Measurements from ENCODE around the gene CATSPER1. TPM values are rescaled to one million over a fixed set of nuclear protein-coding genes. Genes with fewer than 3 reads are reported as not detected.

Gene CATSPER1
- total RNA-seq, 1 donor from 2014 or later, result 3.4 TPM

DNA sequence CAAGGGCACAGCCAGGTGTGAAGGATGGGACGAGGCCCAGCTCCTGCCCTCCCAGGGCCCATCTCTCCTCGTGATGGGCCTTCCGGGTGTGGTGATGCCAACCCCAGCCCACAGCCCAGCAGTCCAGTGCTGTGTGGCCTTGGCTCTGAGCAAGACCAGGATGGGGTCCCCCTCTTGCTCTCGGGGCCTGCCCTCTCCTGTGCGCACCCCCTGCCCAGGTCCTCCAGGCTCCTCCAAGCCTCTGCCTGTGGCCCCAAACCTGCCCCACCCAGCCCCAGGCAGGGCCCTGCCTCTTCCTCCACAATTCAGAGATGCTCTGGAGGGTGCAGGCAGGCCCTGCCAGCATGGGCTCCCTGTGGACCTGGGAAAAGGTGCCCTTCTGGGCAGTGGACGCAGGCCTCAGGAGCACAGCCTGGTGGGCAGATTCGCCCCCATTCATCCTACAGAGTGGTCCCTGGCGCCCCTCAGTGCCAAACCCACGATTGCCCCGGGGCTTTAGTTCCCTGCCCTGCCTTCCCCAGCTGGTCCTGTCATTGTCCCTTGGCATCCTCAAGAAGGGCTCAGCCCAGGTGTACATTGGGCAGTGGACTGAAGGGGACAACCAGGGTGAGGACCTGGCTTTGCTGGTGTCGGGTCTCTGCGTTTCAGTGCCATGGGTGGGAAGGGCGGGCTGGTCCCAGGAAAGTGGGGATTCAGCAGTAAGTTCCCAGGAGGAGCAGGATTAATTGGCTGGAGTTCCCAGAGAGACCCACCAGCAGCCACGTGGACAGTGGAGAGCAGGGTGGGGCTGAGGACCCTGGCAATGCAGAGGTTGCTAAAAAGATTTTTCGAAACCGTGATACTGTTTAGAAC, 44.1 kb downstream of the CATSPER1 start:
- intact Hi-C loops (cut with DNase I), result no loop called here
- H3K27me3 ChIP-seq, result no peaks in the 10 kb centered on the region
- TF ChIP-seq, protein P1, sequence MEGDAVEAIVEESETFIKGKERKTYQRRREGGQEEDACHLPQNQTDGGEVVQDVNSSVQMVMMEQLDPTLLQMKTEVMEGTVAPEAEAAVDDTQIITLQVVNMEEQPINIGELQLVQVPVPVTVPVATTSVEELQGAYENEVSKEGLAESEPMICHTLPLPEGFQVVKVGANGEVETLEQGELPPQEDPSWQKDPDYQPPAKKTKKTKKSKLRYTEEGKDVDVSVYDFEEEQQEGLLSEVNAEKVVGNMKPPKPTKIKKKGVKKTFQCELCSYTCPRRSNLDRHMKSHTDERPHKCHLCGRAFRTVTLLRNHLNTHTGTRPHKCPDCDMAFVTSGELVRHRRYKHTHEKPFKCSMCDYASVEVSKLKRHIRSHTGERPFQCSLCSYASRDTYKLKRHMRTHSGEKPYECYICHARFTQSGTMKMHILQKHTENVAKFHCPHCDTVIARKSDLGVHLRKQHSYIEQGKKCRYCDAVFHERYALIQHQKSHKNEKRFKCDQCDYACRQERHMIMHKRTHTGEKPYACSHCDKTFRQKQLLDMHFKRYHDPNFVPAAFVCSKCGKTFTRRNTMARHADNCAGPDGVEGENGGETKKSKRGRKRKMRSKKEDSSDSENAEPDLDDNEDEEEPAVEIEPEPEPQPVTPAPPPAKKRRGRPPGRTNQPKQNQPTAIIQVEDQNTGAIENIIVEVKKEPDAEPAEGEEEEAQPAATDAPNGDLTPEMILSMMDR (IDR thresholded peaks at IDR 0.05), result no peak

DNA sequence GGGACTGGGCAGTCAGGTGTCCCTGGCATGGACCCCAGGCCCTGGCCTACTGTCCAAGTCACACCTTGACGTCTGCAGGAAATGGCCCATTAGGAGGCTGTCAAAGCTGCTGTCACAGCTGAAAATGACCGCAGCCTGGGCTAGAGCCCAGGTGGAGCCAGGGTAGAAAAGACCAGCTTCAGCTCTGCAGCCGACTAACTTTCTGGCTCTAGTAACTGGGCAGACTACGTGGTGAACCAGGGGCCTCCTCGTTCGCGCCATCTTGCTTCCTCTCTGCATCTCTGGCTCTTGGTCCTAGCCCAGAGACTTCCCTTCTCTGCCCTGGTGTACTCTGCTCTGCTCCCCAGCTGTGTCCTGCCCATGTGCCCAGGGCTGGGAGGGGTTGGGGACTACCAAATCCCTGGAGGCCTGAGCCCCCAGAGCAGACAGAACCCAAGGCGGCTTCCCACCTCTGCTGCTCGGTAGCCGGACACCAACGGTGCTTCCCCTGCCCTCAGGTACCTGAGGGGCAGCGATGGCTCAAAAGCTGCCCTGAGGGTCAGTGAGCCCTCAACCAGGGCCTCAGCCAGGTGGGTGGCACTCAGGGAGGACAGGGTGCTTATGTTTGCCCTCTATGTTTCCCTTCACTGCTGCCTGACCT, 45.1 kb downstream of the CATSPER1 start:
- intact Hi-C loops (cut with DNase I), result no loop called here
- TF ChIP-seq, protein P1 (IDR thresholded peaks at IDR 0.05), result no peak
- DNase-seq (no peak), ATAC-seq (no peak)
- no peak overlapping the region for H3K4me3 ChIP-seq
- no peaks in the 10 kb centered on the region for H3K4me1 ChIP-seq
- no peak overlapping the region for H3K27ac ChIP-seq
- peaks cover 32% of the 10 kb centered on the region for H3K36me3 ChIP-seq
- H3K27me3 ChIP-seq, result no peaks in the 10 kb centered on the region
- no peaks in the 10 kb centered on the region for H3K9me3 ChIP-seq

More for the DNA sequence above, 44.1 kb downstream of the CATSPER1 start:
- Histone ChIP-seq H3K36me3 (peaks cover 22% of the 10 kb centered on the region), H3K4me3 (no peak overlapping the region), H3K4me1 (no peaks in the 10 kb centered on the region), H3K9me3 (no peaks in the 10 kb centered on the region), H3K27ac (no peak overlapping the region)
- DNase-seq, result no peak
- peak; percentile 8 for ATAC-seq

DNA sequence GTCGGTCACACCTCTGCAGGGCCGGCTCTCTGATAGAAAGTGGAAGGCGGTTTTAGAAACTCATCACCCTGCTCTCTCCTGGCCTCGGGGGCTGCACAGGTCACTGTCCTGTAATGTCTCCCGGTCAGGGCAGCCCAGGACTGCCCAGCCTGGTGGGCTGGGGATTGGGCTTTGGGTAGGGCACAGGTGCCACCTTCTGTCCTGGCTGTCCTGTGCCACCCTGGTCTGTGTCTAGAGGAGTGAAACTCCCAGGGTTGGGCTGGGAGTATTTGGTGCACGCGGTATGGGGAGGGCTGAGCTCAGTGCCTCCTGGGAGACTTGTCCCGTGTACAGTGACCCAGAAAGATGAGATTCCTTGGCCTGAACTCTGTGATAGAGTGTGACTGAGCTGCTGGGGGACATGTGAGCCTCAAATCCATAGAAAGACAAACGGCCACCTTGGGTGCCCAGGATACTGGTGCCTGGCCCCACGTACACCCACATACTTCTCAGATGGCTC, 47.0 kb downstream of the CATSPER1 start:
- no peak overlapping the region for H3K4me3 ChIP-seq
- no peak for DNase-seq
- H3K27ac ChIP-seq, result no peak overlapping the region
- H3K27me3 ChIP-seq, result no peaks in the 10 kb centered on the region
- TF ChIP-seq, protein P1 (IDR thresholded peaks at IDR 0.05), result no peak
- no peaks in the 10 kb centered on the region for H3K9me3 ChIP-seq
- intact Hi-C loops (cut with DNase I), result loop anchor here (10.0 kb wide), 1 partner anchor 55 kb away; no protein-coding TSS in a partner anchor
- peaks cover 40% of the 10 kb centered on the region for H3K36me3 ChIP-seq
- ATAC-seq, result no peak
- H3K4me1 ChIP-seq, result no peaks in the 10 kb centered on the region

DNA sequence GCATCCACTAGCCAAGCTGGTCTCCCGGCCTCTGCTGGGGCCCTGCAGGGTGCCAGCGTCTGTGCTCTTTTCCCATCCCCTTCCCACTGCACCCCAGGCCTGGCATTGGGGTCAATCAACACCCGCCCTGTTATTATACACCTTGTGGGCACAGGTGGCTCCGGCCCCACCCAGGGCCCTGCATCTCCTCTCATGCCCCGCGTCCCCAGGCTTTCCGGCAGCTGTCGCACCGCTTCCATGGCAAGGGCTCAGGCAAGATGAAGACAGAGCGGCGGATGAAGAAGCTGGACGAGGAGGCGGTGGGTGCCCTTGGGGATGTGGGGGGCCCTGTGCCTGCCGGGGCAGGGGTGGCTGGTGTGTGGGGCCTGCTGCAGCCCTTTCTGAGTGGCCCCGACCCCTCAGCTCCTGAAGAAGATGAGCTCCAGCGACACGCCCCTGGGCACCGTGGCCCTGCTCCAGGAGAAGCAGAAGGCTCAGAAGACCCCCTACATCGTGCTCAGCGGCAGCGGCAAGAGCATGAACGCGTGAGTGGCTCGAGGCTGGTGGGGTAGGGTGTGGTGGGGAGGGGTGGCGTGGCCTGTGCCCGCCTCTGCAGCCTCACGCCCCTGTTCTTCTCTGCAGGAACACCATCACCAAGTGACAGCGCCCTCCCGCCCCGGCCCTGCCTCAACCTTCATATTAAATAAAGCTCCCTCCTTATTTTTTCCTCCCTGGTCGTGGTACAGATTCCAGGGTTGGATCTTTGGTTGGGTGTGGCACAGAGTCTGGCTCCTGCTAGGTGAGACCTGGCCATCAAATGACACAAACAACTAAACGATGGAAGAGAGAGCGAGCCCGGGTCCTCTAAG, 47.7 kb downstream of the CATSPER1 start:
- Histone ChIP-seq H3K9me3 (no peaks in the 10 kb centered on the region), H3K4me3 (no peak overlapping the region), H3K27ac (no peak overlapping the region), H3K36me3 (peaks cover 42% of the 10 kb centered on the region), H3K27me3 (no peaks in the 10 kb centered on the region), H3K4me1 (no peaks in the 10 kb centered on the region)
- no peak for DNase-seq
- ATAC-seq, result no peak
- intact Hi-C loops (cut with DNase I), result loop anchor here (10.0 kb wide), 1 partner anchor 54 kb away; no protein-coding TSS in a partner anchor
- TF ChIP-seq, protein P1 (IDR thresholded peaks at IDR 0.05), result no peak
